Measurements from ENCODE around the gene NPFFR2.
"Not testable (repeated sequence)": the region's sequence is repeated elsewhere in the genome, so short reads cannot be mapped to it uniquely, and the experiment has no call there.

The NPFFR2 gene

GRCh38 chr4:72031868-72032608 lies at the start of gene NPFFR2:
TSS of gene NPFFR2 (plus strand) at chr4:72032000. CDS start at chr4:72128592, 96,592 bp downstream.
- in situ Hi-C loops (cut with MboI; ENCODE audit: low sequenced_read_pairs), result no loop called here

GRCh38 chr4:71992571-71993312 lies 39.1 kb upstream of the NPFFR2 start:
- in situ Hi-C loops (cut with MboI; ENCODE audit: low sequenced_read_pairs), result no loop called here

- in situ Hi-C loops (cut with MboI; ENCODE audit: low sequenced_read_pairs), result no loop called here
Measured at GRCh38 chr4:71994559-71994958, 37.2 kb upstream of the NPFFR2 start.

GRCh38 chr4:71995297-71995696 lies 36.5 kb upstream of the NPFFR2 start:
- in situ Hi-C loops (cut with MboI; ENCODE audit: low sequenced_read_pairs), result no loop called here

- in situ Hi-C loops (cut with MboI; ENCODE audit: low sequenced_read_pairs), result no loop called here
Measured at GRCh38 chr4:72006586-72006985, 25.2 kb upstream of the NPFFR2 start.

- in situ Hi-C loops (cut with MboI; ENCODE audit: low sequenced_read_pairs), result no loop called here
Measured at GRCh38 chr4:72011906-72012305, 19.9 kb upstream of the NPFFR2 start.

GRCh38 chr4:72016011-72016410 lies 15.8 kb upstream of the NPFFR2 start:
- in situ Hi-C loops (cut with MboI; ENCODE audit: low sequenced_read_pairs), result no loop called here

GRCh38 chr4:72019688-72020087 lies 12.1 kb upstream of the NPFFR2 start:
- in situ Hi-C loops (cut with MboI; ENCODE audit: low sequenced_read_pairs), result no loop called here

GRCh38 chr4:72022553-72022952 lies 9.2 kb upstream of the NPFFR2 start:
- in situ Hi-C loops (cut with MboI; ENCODE audit: low sequenced_read_pairs), result no loop called here

GRCh38 chr4:72055566-72055965 lies 23.8 kb downstream of the NPFFR2 start:
- in situ Hi-C loops (cut with MboI; ENCODE audit: low sequenced_read_pairs), result no loop called here

GRCh38 chr4:72063726-72064125 lies 31.9 kb downstream of the NPFFR2 start:
- in situ Hi-C loops (cut with MboI; ENCODE audit: low sequenced_read_pairs), result no loop called here

GRCh38 chr4:72067051-72067450 lies 35.3 kb downstream of the NPFFR2 start:
- in situ Hi-C loops (cut with MboI; ENCODE audit: low sequenced_read_pairs), result no loop called here

- in situ Hi-C loops (cut with MboI; ENCODE audit: low sequenced_read_pairs), result no loop called here
Measured at GRCh38 chr4:72073816-72074215, 42.0 kb downstream of the NPFFR2 start.

- in situ Hi-C loops (cut with MboI; ENCODE audit: low sequenced_read_pairs), result no loop called here
Measured at GRCh38 chr4:72076562-72076961, 44.8 kb downstream of the NPFFR2 start.

GRCh38 chr4:72077346-72077745 lies 45.5 kb downstream of the NPFFR2 start:
- in situ Hi-C loops (cut with MboI; ENCODE audit: low sequenced_read_pairs), result no loop called here

GRCh38 chr4:72084587-72085011 lies 52.8 kb downstream of the NPFFR2 start:
- in situ Hi-C loops (cut with MboI; ENCODE audit: low sequenced_read_pairs), result no loop called here

GRCh38 chr4:72090606-72091005 lies 58.8 kb downstream of the NPFFR2 start:
- in situ Hi-C loops (cut with MboI; ENCODE audit: low sequenced_read_pairs), result not testable (repeated sequence)

- in situ Hi-C loops (cut with MboI; ENCODE audit: low sequenced_read_pairs), result no loop called here
Measured at GRCh38 chr4:72094059-72094797, 62.4 kb downstream of the NPFFR2 start.

GRCh38 chr4:72107456-72107855 lies 75.7 kb downstream of the NPFFR2 start:
- in situ Hi-C loops (cut with MboI; ENCODE audit: low sequenced_read_pairs), result no loop called here

GRCh38 chr4:72109364-72109763 lies 77.6 kb downstream of the NPFFR2 start:
- in situ Hi-C loops (cut with MboI; ENCODE audit: low sequenced_read_pairs), result no loop called here

- in situ Hi-C loops (cut with MboI; ENCODE audit: low sequenced_read_pairs), result no loop called here
Measured at GRCh38 chr4:72109959-72110497, 78.2 kb downstream of the NPFFR2 start.
